HepG2 (cell line): ENCODE data around the gene ASB16. TPM values are rescaled to one million over a fixed set of nuclear protein-coding genes. Genes with fewer than 3 reads are reported as not detected.
A peak's percentile ranks its signal among the peaks of the same experiment; 100 is the strongest.

Experiments used
- ATF5 ChIP-seq: sonication (generic); formaldehyde crosslinking; IDR thresholded peaks from 2 replicates; pipeline ENCODE4 v1.4.0; 2020; ENCODE audit warnings: mild to moderate bottlenecking, low read depth, missing genetic modification reagents
- BCL3 ChIP-seq: sonication (generic); formaldehyde crosslinking; IDR thresholded peaks from 2 replicates; pipeline ENCODE4 v1.5.1; 2020; ENCODE audit warnings: mild to moderate bottlenecking, missing genetic modification reagents, moderate library complexity
- FOXM1 ChIP-seq: sonication (generic); formaldehyde crosslinking; IDR thresholded peaks from 2 replicates; pipeline ENCODE4 v1.5.0; 2020; ENCODE audit warnings: missing genetic modification reagents
- HES4 ChIP-seq: sonication (generic); formaldehyde crosslinking; IDR thresholded peaks from 2 replicates; pipeline ENCODE4 v1.9.0; 2021; ENCODE audit warnings: mild to moderate bottlenecking, missing genetic modification reagents, borderline replicate concordance
- KDM5A ChIP-seq: fragments of 200-600 bp; sonication (generic); IDR thresholded peaks from 2 replicates; pipeline ENCODE4 v1.7.0; 2018; ENCODE audit warnings: antibody characterized with exemption, mild to moderate bottlenecking, low read length, borderline replicate concordance
- KLF13 ChIP-seq: sonication (generic); formaldehyde crosslinking; IDR thresholded peaks from 2 replicates; pipeline ENCODE4 v1.4.0; 2020; ENCODE audit warnings: mild to moderate bottlenecking, missing genetic modification reagents
- KLF15 ChIP-seq: sonication (generic); formaldehyde crosslinking; IDR thresholded peaks from 2 replicates; pipeline ENCODE4 v1.8.1; 2023; ENCODE audit warnings: borderline replicate concordance, mild to moderate bottlenecking, inconsistent platforms, missing genetic modification reagents, mixed read lengths
- NRL ChIP-seq: sonication (generic); formaldehyde crosslinking; IDR thresholded peaks from 2 replicates; pipeline ENCODE4 v1.5.0; 2020; ENCODE audit warnings: missing genetic modification reagents, mild to moderate bottlenecking, moderate library complexity, borderline replicate concordance
- PITX1 ChIP-seq: sonication (generic); formaldehyde crosslinking; IDR thresholded peaks from 2 replicates; pipeline ENCODE4 v1.5.1; 2020; ENCODE audit warnings: mild to moderate bottlenecking, missing genetic modification reagents
- SALL1 ChIP-seq: sonication (generic); formaldehyde crosslinking; IDR thresholded peaks from 2 replicates; pipeline ENCODE4 v1.8.0; 2022; ENCODE audit warnings: mild to moderate bottlenecking, missing genetic modification reagents
- SNAPC2 ChIP-seq: sonication (generic); formaldehyde crosslinking; IDR thresholded peaks from 2 replicates; pipeline ENCODE4 v1.8.1; 2022; ENCODE audit warnings: mild to moderate bottlenecking, missing genetic modification reagents
- SRSF1 ChIP-seq: fragments of 200-400 bp; formaldehyde crosslinking; optimal IDR thresholded peaks from 2 replicates; pipeline ENCODE3; 2017; ENCODE audit warnings: mild to moderate bottlenecking, low read depth, low read length, moderate library complexity
- TCF7L2 ChIP-seq: IDR thresholded peaks from 2 replicates; pipeline ENCODE4 v1.6.1; 2011; ENCODE audit warnings: mild to moderate bottlenecking, low read depth, low read length, moderate library complexity
- ZFP1 ChIP-seq: IDR thresholded peaks from 2 replicates; pipeline ENCODE4 v1.6.1; 2016
- ZFYVE20 ChIP-seq: sonication (generic); formaldehyde crosslinking; IDR thresholded peaks from 2 replicates; pipeline ENCODE4 v1.8.0; 2023; ENCODE audit warnings: low read depth, mild to moderate bottlenecking, moderate library complexity, missing genetic modification reagents, borderline replicate concordance
- ZMYM4 ChIP-seq: sonication (generic); formaldehyde crosslinking; IDR thresholded peaks from 2 replicates; pipeline ENCODE4 v1.8.1; 2023; ENCODE audit warnings: mild to moderate bottlenecking, missing genetic modification reagents
- ZNF180 ChIP-seq: sonication (generic); formaldehyde crosslinking; IDR thresholded peaks from 2 replicates; pipeline ENCODE4 v1.4.0; 2020; ENCODE audit warnings: low read depth, missing genetic modification reagents, borderline replicate concordance
- ZNF235 ChIP-seq: sonication (generic); formaldehyde crosslinking; IDR thresholded peaks from 2 replicates; pipeline ENCODE4 v1.8.1; 2023; ENCODE audit warnings: mild to moderate bottlenecking, missing genetic modification reagents, borderline replicate concordance
- ZNF256 ChIP-seq: sonication (generic); formaldehyde crosslinking; conservative IDR thresholded peaks from 2 replicates; pipeline ENCODE4 v1.4.0; 2020; ENCODE audit warnings: missing genetic modification reagents
- ZNF460 ChIP-seq: sonication (generic); formaldehyde crosslinking; IDR thresholded peaks from 2 replicates; pipeline ENCODE4 v1.5.1; 2020; ENCODE audit warnings: missing genetic modification reagents, mild to moderate bottlenecking, borderline replicate concordance
- ZNF644 ChIP-seq: IDR thresholded peaks from 2 replicates; pipeline ENCODE4 v1.6.1; 2016; ENCODE audit warnings: low read depth
- ZSCAN21 ChIP-seq: sonication (generic); formaldehyde crosslinking; IDR thresholded peaks from 2 replicates; pipeline ENCODE4 v1.8.0; 2022; ENCODE audit warnings: mild to moderate bottlenecking, missing genetic modification reagents, moderate library complexity, borderline replicate concordance
- polyA plus RNA-seq, 8 experiments: library from polyadenylated mRNA; depleted of rRNA in 3 of 8; stranded (reverse) in 7 of 8; unstranded in 1 of 8; fragments of >200 nt; fragmentation: Illumina TruSeq in 4 of 8; extraction: Trizol in 4 of 8; gene quantifications; 2 replicates each; pipeline versions ENCODE4 v1.2.1 to v1.2.3, GENCODE V29; 2011 to 2016; ENCODE audit warnings: low read depth in 4 of 8, missing spikeins in 1 of 8, mixed read lengths in 1 of 8; ENCODE audit not compliant: insufficient read depth in 1 of 8
- total RNA-seq, 5 experiments: library from RNA; depleted of rRNA; stranded (reverse); fragments of >200 nt; fragmentation: Illumina TruSeq; extraction: Trizol; gene quantifications; 2 replicates each; pipeline ENCODE4 v1.2.3, GENCODE V29; 2016; ENCODE audit warnings: low read depth in 1 of 5
- TF ChIP-seq, protein P1 (sequence below): sonication (generic); formaldehyde crosslinking; IDR thresholded peaks from 2 replicates; pipeline ENCODE4 v1.4.0; 2020; ENCODE audit warnings: low read depth, missing genetic modification reagents

ASB16 gene
- total and polyA plus RNA-seq, 2 of the 13 experiments (the other 11 are each of a cell fraction or from before 2014, with no cell fraction given), result 0.07 TPM; not detected in 1

- no peak for TF ChIP-seq ZFP1 (CRISPR knock-in tag)
- TF ChIP-seq KLF15, result no peak
- peak; percentile 32; the same call in 1 of the 2 replicates for TF ChIP-seq ZNF256
- TF ChIP-seq KDM5A, result no peak; the same call in 1 of the 2 replicates
- peak; percentile 88; the same call in 1 of the 2 replicates for TF ChIP-seq HES4 (CRISPR knock-in tag)
- TF ChIP-seq ZNF460 (CRISPR knock-in tag), result no peak
- TF ChIP-seq, protein P1, sequence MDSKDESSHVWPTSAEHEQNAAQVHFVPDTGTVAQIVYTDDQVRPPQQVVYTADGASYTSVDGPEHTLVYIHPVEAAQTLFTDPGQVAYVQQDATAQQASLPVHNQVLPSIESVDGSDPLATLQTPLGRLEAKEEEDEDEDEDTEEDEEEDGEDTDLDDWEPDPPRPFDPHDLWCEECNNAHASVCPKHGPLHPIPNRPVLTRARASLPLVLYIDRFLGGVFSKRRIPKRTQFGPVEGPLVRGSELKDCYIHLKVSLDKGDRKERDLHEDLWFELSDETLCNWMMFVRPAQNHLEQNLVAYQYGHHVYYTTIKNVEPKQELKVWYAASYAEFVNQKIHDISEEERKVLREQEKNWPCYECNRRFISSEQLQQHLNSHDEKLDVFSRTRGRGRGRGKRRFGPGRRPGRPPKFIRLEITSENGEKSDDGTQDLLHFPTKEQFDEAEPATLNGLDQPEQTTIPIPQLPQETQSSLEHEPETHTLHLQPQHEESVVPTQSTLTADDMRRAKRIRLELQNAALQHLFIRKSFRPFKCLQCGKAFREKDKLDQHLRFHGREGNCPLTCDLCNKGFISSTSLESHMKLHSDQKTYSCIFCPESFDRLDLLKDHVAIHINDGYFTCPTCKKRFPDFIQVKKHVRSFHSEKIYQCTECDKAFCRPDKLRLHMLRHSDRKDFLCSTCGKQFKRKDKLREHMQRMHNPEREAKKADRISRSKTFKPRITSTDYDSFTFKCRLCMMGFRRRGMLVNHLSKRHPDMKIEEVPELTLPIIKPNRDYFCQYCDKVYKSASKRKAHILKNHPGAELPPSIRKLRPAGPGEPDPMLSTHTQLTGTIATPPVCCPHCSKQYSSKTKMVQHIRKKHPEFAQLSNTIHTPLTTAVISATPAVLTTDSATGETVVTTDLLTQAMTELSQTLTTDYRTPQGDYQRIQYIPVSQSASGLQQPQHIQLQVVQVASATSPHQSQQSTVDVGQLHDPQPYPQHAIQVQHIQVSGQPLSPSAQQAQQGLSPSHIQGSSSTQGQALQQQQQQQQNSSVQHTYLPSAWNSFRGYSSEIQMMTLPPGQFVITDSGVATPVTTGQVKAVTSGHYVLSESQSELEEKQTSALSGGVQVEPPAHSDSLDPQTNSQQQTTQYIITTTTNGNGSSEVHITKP (CRISPR knock-in tag), result no peak
- TF ChIP-seq ZFYVE20 (CRISPR knock-in tag), result no peak
- TF ChIP-seq TCF7L2, result no peak
- no peak for TF ChIP-seq ZMYM4 (CRISPR knock-in tag)
- no peak; the same call in 1 of the 2 replicates for TF ChIP-seq ATF5
- no peak for TF ChIP-seq NRL
- no peak for TF ChIP-seq ZSCAN21 (CRISPR knock-in tag)
- no peak for TF ChIP-seq BCL3 (CRISPR knock-in tag)
- TF ChIP-seq FOXM1 (CRISPR knock-in tag), result no peak
- no peak for TF ChIP-seq SNAPC2 (CRISPR knock-in tag)
- TF ChIP-seq ZNF180 (CRISPR knock-in tag), result no peak
- no peak for TF ChIP-seq ZNF235 (CRISPR knock-in tag)
- TF ChIP-seq SALL1 (CRISPR knock-in tag), result no peak
- no peak for TF ChIP-seq SRSF1
- peak; percentile 29; the same call in 1 of the 2 replicates for TF ChIP-seq PITX1
- no peak for TF ChIP-seq KLF13 (CRISPR knock-in tag)
- no peak for TF ChIP-seq ZNF644 (CRISPR knock-in tag)
Observed at GRCh38 chr17:44220213-44221083, 49.9 kb downstream of the ASB16 start (continued).
